Mesodermal cell (in vitro differentiated cells): ENCODE results near the gene CHP2.

ENCODE experiments used
- H3K27ac ChIP-seq: 2 replicates; pipeline ENCODE4 v1.7.0; 2013; ENCODE audit warnings: mild to moderate bottlenecking, low read depth, low read length, moderate library complexity; ENCODE audit not compliant: severe bottlenecking
- H3K36me3 ChIP-seq: 2 replicates; pipeline ENCODE4 v1.7.1; 2013; ENCODE audit warnings: mild to moderate bottlenecking, low read length, moderate library complexity; ENCODE audit not compliant: control insufficient read depth, insufficient read depth
- H3K4me1 ChIP-seq: one replicate; pipeline ENCODE4 v1.7.1; 2013; ENCODE audit warnings: mild to moderate bottlenecking, low read length; ENCODE audit not compliant: insufficient read depth, control insufficient read depth, poor library complexity, severe bottlenecking
- H3K4me3 ChIP-seq: 2 replicates; pipeline ENCODE4 v1.7.0; 2013; ENCODE audit warnings: low read length, control low read depth, mild to moderate bottlenecking; ENCODE audit not compliant: insufficient read depth, poor library complexity, severe bottlenecking; ENCODE audit errors: extremely low read depth
- H3K9me3 ChIP-seq: 2 replicates; pipeline ENCODE4 v1.7.1; 2013; ENCODE audit warnings: mild to moderate bottlenecking, low read length, moderate library complexity; ENCODE audit not compliant: control insufficient read depth
- WGBS, 2 experiments: methylation state at CpG; one replicate each; pipeline ENCODE4 v1.1.5; 2013; ENCODE audit warnings: missing lambda C conversion rate in 2 of 2; ENCODE audit not compliant: insufficient coverage in 2 of 2; 5-methylcytosine and 5-hydroxymethylcytosine counted together

The CHP2 gene

DNA sequence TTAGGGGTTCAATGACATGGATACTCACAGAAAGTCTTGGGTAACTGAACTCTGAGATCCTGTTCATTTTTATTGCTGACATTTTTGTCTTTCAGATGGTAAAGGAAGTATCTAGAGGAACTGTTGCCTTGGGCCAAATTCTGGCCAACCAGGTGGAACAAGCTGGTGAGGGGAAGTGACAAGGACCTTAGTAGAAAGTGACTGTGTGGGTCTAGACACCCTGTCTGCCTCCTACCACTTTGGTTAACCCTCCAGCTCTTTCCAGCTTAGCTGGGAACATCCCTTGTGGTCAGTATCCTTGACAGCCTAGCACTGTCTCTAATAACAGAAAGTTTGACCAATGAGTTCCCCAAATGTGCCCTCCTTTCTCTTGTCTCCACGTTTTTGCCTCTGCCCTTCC, 52.2 kb downstream of the CHP2 start:
- Histone ChIP-seq H3K4me1 (no peaks in the 10 kb centered on the region), H3K36me3 (no peaks in the 10 kb centered on the region), H3K4me3 (no peak overlapping the region), H3K9me3 (no peaks in the 10 kb centered on the region), H3K27ac (no peak overlapping the region)
- WGBS, 2 experiments: 57 to 67% methylated on average over 1 of the region's 1 CpG
